ENCODE results near the gene EMC8.

The EMC8 gene

GRCh38 chr16:85730186-85730465, 69.2 kb downstream of the EMC8 start:
- Histone ChIP-seq H3K27ac (ENCODE audit: extremely low read depth, low read depth, low read length) (no peak overlapping the region), H3K9me3 (ENCODE audit: control insufficient read depth, insufficient read depth, low read depth, low read length) (no peaks in the 10 kb centered on the region), H3K4me3 (ENCODE audit: low read depth, low read length) (no peak overlapping the region), H3K36me3 (ENCODE audit: control insufficient read depth in 2 of 2, insufficient read depth in 1 of 2, low read length in 2 of 2) (no peaks in the 10 kb centered on the region), H3K4me1 (ENCODE audit: control insufficient read depth, insufficient read depth, low read length) (no peaks in the 10 kb centered on the region)
- POLR2A ChIA-PET: interaction anchor here (0.5 kb wide), 1 partner anchor 8 kb away, joined by 5 read pairs; no protein-coding TSS in a partner anchor
- CTCF ChIA-PET: interaction anchor here (1.3 kb wide), 1 partner anchor 11 kb away, joined by 5 read pairs; no protein-coding TSS in a partner anchor
- TF ChIP-seq ZSCAN30 (tag by site-specific recombination; IDR thresholded peaks at IDR 0.05) (no peak), ZNF280C (tag by site-specific recombination; IDR thresholded peaks at IDR 0.05) (no peak), ZNF223 (tag by site-specific recombination; IDR thresholded peaks at IDR 0.05) (no peak), ZNF707 (tag by site-specific recombination; IDR thresholded peaks at IDR 0.05) (no peak), ZNF530 (tag by site-specific recombination; IDR thresholded peaks at IDR 0.05; ENCODE audit: low read depth) (no peak), ZNF777 (tag by site-specific recombination; IDR thresholded peaks at IDR 0.05; ENCODE audit: borderline replicate concordance) (no peak)

- Histone ChIP-seq H3K9me3 (ENCODE audit: control insufficient read depth, insufficient read depth, low read depth, low read length) (no peaks in the 10 kb centered on the region), H3K4me3 (ENCODE audit: low read depth, low read length) (no peak overlapping the region), H3K4me1 (ENCODE audit: control insufficient read depth, insufficient read depth, low read length) (no peaks in the 10 kb centered on the region), H3K36me3 (ENCODE audit: control insufficient read depth in 2 of 2, insufficient read depth in 1 of 2, low read length in 2 of 2) (no peaks in the 10 kb centered on the region), H3K27ac (ENCODE audit: extremely low read depth, low read depth, low read length) (no peak overlapping the region)
- ChIA-PET POLR2A (no interaction called here), CTCF (interaction anchor here (0.6 to 1.3 kb wide), 7 partner anchors 8 to 438 kb away, joined by 3 to 5 read pairs (median 3); no protein-coding TSS in a partner anchor)
- TF ChIP-seq ZNF202 (tag by site-specific recombination; IDR thresholded peaks at IDR 0.05; ENCODE audit: borderline replicate concordance): no peak
- 0 out of 2 replicates have a peak, but pooled peaks have one; percentile 32 for TF ChIP-seq ZBTB21 (tag by site-specific recombination; IDR thresholded peaks at IDR 0.05)
- TF ChIP-seq ZBTB48 (tag by site-specific recombination; IDR thresholded peaks at IDR 0.05): no peak
- peak; percentile 23; the same call in 1 of the 2 replicates for TF ChIP-seq ZFHX2 (tag by site-specific recombination; conservative IDR thresholded peaks at IDR 0.05)
- no peak for TF ChIP-seq ZNF558 (tag by site-specific recombination; IDR thresholded peaks at IDR 0.05)
- no peak for TF ChIP-seq ZNF792 (tag by site-specific recombination; IDR thresholded peaks at IDR 0.05)
- TF ChIP-seq GLIS2 (tag by site-specific recombination; IDR thresholded peaks at IDR 0.05): no peak
- TF ChIP-seq ATF2 (tag by site-specific recombination; IDR thresholded peaks at IDR 0.05; ENCODE audit: low read depth): 0 out of 2 replicates have a peak, but pooled peaks have one; percentile 12
- no peak for TF ChIP-seq ZSCAN16 (tag by site-specific recombination; IDR thresholded peaks at IDR 0.05)
- no peak for TF ChIP-seq ZNF174 (tag by site-specific recombination; IDR thresholded peaks at IDR 0.05)
- peak; percentile 26; the same call in 1 of the 2 replicates for TF ChIP-seq ZNF629 (tag by site-specific recombination; IDR thresholded peaks at IDR 0.05)
- TF ChIP-seq PATZ1 (tag by site-specific recombination; IDR thresholded peaks at IDR 0.05): peak; percentile 36; the same call in 1 of the 2 replicates
- 0 out of 2 replicates have a peak, but pooled peaks have one; percentile 21 for TF ChIP-seq PRDM10 (tag by site-specific recombination; IDR thresholded peaks at IDR 0.05)
Measured at GRCh38 chr16:85729452-85730185, 69.7 kb downstream of the EMC8 start.

Measured in HEK293 (cell line).